SH-SY5Y (cell line): Measurements from ENCODE around the gene ZNF557.

Experiments used
- GATA2 ChIP-seq: IDR thresholded peaks from 2 replicates; pipeline ENCODE4 v1.6.1; 2011; ENCODE audit warnings: mild to moderate bottlenecking, low read depth, low read length
- GATA3 ChIP-seq: IDR thresholded peaks from 2 replicates; pipeline ENCODE4 v1.6.1; 2011; ENCODE audit warnings: low read depth, mild to moderate bottlenecking, low read length, moderate library complexity

DNA sequence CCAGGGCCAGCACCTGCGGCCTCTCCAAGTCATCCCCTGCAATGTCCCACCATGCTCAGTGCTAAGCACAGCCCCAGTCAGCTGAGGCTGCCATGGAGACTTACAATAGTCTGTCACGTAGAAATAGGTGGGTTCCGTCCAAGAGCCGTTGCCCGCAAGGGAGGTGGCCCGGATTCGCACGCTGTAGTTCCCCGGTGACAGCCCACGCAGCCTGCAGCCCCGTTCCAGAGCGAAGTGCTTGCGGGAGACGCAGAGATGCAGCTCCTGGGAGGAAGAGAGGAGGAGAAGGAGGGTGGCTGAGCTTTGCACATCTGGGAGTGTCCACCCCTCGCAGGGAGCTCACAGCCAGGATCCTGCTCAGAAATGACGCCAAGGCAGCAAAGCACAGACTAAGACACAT is 62.6 kb downstream of the ZNF557 start:
- TF ChIP-seq GATA3 = no peak
- no peak for TF ChIP-seq GATA2
